HEK293 (cell line): Measurements from ENCODE around the gene IL4I1.

ENCODE experiments used
- BCL11A ChIP-seq: fragments of 450-650 bp; formaldehyde crosslinking; IDR thresholded peaks from 2 replicates; pipeline ENCODE4 v1.5.1; 2016; ENCODE audit warnings: low read depth, missing biosample characterization, missing genetic modification characterization
- CTCF ChIP-seq: fragments of 450-650 bp; formaldehyde crosslinking; IDR thresholded peaks from 2 replicates; pipeline ENCODE4 v1.5.1; 2016; ENCODE audit warnings: missing biosample characterization, missing genetic modification characterization
- SP2 ChIP-seq: fragments of 450-650 bp; formaldehyde crosslinking; IDR thresholded peaks from 2 replicates; pipeline ENCODE4 v1.5.1; 2016; ENCODE audit warnings: missing biosample characterization, missing genetic modification characterization
- YY1 ChIP-seq: fragments of 450-650 bp; formaldehyde crosslinking; IDR thresholded peaks from 2 replicates; pipeline ENCODE4 v1.5.1; 2018; ENCODE audit warnings: missing biosample characterization, missing genetic modification characterization
- YY2 ChIP-seq: fragments of 450-650 bp; formaldehyde crosslinking; IDR thresholded peaks from 2 replicates; pipeline ENCODE4 v1.5.1; 2016; ENCODE audit warnings: missing biosample characterization, missing genetic modification characterization
- ZBTB7A ChIP-seq: fragments of 450-650 bp; formaldehyde crosslinking; IDR thresholded peaks from 2 replicates; pipeline ENCODE4 v1.5.1; 2016; ENCODE audit warnings: low read depth, missing biosample characterization, missing genetic modification characterization
- ZNF184 ChIP-seq: fragments of 450-650 bp; IDR thresholded peaks from 2 replicates; pipeline ENCODE4 v1.5.1; 2018; ENCODE audit warnings: missing biosample characterization, mild to moderate bottlenecking, missing genetic modification characterization
- ZNF223 ChIP-seq: fragments of 450-650 bp; formaldehyde crosslinking; IDR thresholded peaks from 2 replicates; pipeline ENCODE4 v1.5.1; 2016; ENCODE audit warnings: missing biosample characterization, missing genetic modification characterization
- ZNF274 ChIP-seq, 2 experiments: fragments of 200-500 bp in 1 of 2; fragments of 450-650 bp in 1 of 2; sonication (Bioruptor generic) in 1 of 2; formaldehyde crosslinking in 1 of 2; IDR thresholded peaks; 2 replicates each; pipeline versions ENCODE4 v1.5.1 to v1.6.1; 2014 to 2016; ENCODE audit warnings: borderline replicate concordance in 1 of 2, inconsistent platforms in 1 of 2, low read length in 1 of 2, missing biosample characterization in 1 of 2, missing genetic modification characterization in 1 of 2
- ZNF292 ChIP-seq: fragments of 450-650 bp; formaldehyde crosslinking; IDR thresholded peaks from 2 replicates; pipeline ENCODE4 v1.5.1; 2016; ENCODE audit warnings: low read depth, missing biosample characterization, missing genetic modification characterization, borderline replicate concordance
- ZNF391 ChIP-seq: fragments of 450-650 bp; formaldehyde crosslinking; IDR thresholded peaks from 2 replicates; pipeline ENCODE4 v1.5.1; 2016; ENCODE audit warnings: low read depth, missing biosample characterization, missing genetic modification characterization, borderline replicate concordance

DNA sequence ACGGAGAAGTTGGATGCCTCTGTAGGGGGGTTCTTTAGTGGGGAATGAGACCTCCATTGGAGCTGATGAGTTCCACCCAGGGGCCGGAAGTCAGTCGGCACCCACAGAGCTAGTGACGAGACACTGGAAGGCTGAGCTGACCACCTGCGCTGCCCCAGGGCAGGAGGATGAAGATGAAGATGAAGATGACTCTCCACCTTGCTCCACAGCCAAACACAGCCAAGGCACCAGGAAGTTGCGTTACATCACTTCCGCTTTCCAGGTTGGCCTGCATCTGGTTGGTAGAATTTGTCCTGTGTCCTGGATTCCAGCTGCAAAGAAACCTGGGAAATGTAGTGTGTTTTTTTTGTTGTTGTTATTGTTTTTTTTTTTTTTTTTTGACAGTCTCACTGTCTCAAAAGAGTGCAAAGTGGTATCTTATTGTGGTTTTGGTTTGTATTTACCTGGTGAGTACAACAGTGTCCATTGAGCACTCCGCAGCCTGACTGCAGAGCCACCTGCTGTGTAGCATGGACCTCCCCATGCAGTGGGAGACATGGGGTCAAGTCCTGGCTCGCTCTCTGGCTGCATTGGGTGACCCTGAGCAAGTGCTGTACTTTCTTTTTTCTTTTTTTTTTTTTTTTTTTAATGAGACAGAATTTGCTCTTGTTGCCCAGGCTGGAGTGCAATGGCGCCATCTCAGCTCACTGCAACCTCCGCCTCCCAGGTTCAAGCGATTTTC, 17.3 kb downstream of the IL4I1 start:
- TF ChIP-seq CTCF (tag by site-specific recombination) (no peak), ZNF184 (no peak), YY2 (tag by site-specific recombination) (no peak), ZNF391 (tag by site-specific recombination) (no peak), SP2 (peak; percentile 40), ZNF274 (IDR thresholded peaks at IDR 0.05; ENCODE audit: low read length) (no peak), ZNF274 (tag by site-specific recombination; IDR thresholded peaks at IDR 0.05; ENCODE audit: borderline replicate concordance) (no peak), YY1 (no peak), ZNF223 (tag by site-specific recombination) (no peak), ZNF292 (no peak), ZBTB7A (tag by site-specific recombination) (no peak), BCL11A (tag by site-specific recombination) (no peak)
